A549 (cell line): ENCODE data around the gene TOMM40L. TPM values are rescaled to one million over a fixed set of nuclear protein-coding genes. Genes with fewer than 3 reads are reported as not detected.
"Not testable (repeated sequence)": the region's sequence is repeated elsewhere in the genome, so short reads cannot be mapped to it uniquely, and the experiment has no call there.

Source experiments
- ATAC-seq, 2 experiments: fragments of 200-7000 bp in 1 of 2; fragments of >200 bp in 1 of 2; cut with Nextera tagmentation in 1 of 2; cut with Tn5 transposase in 1 of 2; 3 replicates each; pipeline versions ENCODE4 v1.8.0 to v1.9.1; 2018 to 2020; ENCODE audit warnings: mild to moderate bottlenecking in 1 of 2, moderate library complexity in 1 of 2
- CTCF ChIA-PET: fragments of 300-600 bp; sonication (Branson Sonifier 250); formaldehyde crosslinking; extraction: SDS; loops from one replicate; lab custom pipeline; 2021; ENCODE audit warnings: antibody characterized with exemption, inconsistent platforms; lab: Yijun Ruan, JAX
- POLR2A ChIA-PET: fragments of 350-600 bp; formaldehyde crosslinking; extraction: SDS; loops from one replicate; lab custom pipeline; 2021; ENCODE audit warnings: antibody characterized with exemption, inconsistent platforms; lab: Yijun Ruan, JAX
- DNase-seq, 2 experiments: peaks; one replicate each; pipeline versions ENCODE4 v3.0.0 to v3.0.0-alpha.2; 2011 to 2016; ENCODE audit warnings: low read depth in 1 of 2, low spot score in 1 of 2
- FAIRE-seq: peaks from 2 replicates; lab custom pipeline; 2011; peaks lifted over from hg19 to GRCh38; lab: Jason Lieb, UNC
- H3K27ac ChIP-seq, 2 experiments: fragments of >200 bp; sonication (Bioruptor Twin); formaldehyde crosslinking; 3 replicates each; pipeline ENCODE4 v1.5.1; 2016 to 2017
- H3K4me1 ChIP-seq: fragments of >200 bp; sonication (Bioruptor Twin); formaldehyde crosslinking; 3 replicates; pipeline ENCODE4 v1.6.1; 2016
- H3K4me2 ChIP-seq: fragments of >200 bp; sonication (Bioruptor Twin); formaldehyde crosslinking; 3 replicates; pipeline ENCODE4 v1.6.1; 2016
- H3K4me3 ChIP-seq: fragments of >200 bp; sonication (Bioruptor Twin); formaldehyde crosslinking; 3 replicates; pipeline ENCODE4 v1.5.1; 2016
- H3K9me3 ChIP-seq: fragments of >200 bp; sonication (Bioruptor Twin); formaldehyde crosslinking; 3 replicates; pipeline ENCODE4 v1.6.1; 2016
- CBX2 ChIP-seq: fragments of 200-600 bp; sonication (generic); IDR thresholded peaks from 2 replicates; pipeline ENCODE4 v1.6.1; 2016; ENCODE audit warnings: low read depth, mild to moderate bottlenecking, borderline replicate concordance
- EP300 ChIP-seq, 2 experiments: fragments of >200 bp; sonication (Bioruptor Twin); formaldehyde crosslinking; IDR thresholded peaks; 2 replicates in 1 of 2; 3 replicates in 1 of 2; pipeline ENCODE4 v1.6.1; 2016 to 2017
- ESRRA ChIP-seq: fragments of 150-350 bp; IDR thresholded peaks from 2 replicates; pipeline ENCODE4 v1.6.1; 2014; ENCODE audit warnings: mild to moderate bottlenecking, low read length, borderline replicate concordance
- HOXB13 ChIP-seq: fragments of 250-450 bp; sonication (Bioruptor Pico); IDR thresholded peaks from 2 replicates; pipeline ENCODE4 v1.5.0; 2020; ENCODE audit warnings: low read depth, mild to moderate bottlenecking, moderate library complexity
- JUN ChIP-seq, 2 experiments: fragments of >200 bp; sonication (Bioruptor Twin); formaldehyde crosslinking; IDR thresholded peaks; 2 replicates in 1 of 2; 3 replicates in 1 of 2; pipeline ENCODE4 v1.6.1; 2016 to 2017
- MAFK ChIP-seq: fragments of 450-650 bp; IDR thresholded peaks from 2 replicates; pipeline ENCODE4 v1.6.1; 2014; ENCODE audit not compliant: partially characterized antibody
- MAZ ChIP-seq: fragments of 150-350 bp; IDR thresholded peaks from 2 replicates; pipeline ENCODE4 v1.6.1; 2014; ENCODE audit warnings: antibody characterized with exemption, low read depth, low read length, borderline replicate concordance
- MYC ChIP-seq: IDR thresholded peaks from 2 replicates; pipeline ENCODE4 v1.6.1; 2012; ENCODE audit warnings: mild to moderate bottlenecking, inconsistent platforms, low read length, improper control_type of control experiment, borderline replicate concordance
- NR3C1 ChIP-seq: fragments of >200 bp; sonication (Bioruptor Twin); formaldehyde crosslinking; IDR thresholded peaks from 3 replicates; pipeline ENCODE4 v1.6.1; 2017
- RFX5 ChIP-seq: fragments of 450-650 bp; IDR thresholded peaks from 2 replicates; pipeline ENCODE4 v1.7.1; 2014; ENCODE audit warnings: antibody characterized with exemption, mild to moderate bottlenecking, moderate library complexity
- RNF2 ChIP-seq: fragments of 200-600 bp; sonication (generic); IDR thresholded peaks from 2 replicates; pipeline ENCODE4 v1.6.1; 2016; ENCODE audit warnings: low read depth, mild to moderate bottlenecking, antibody characterized with exemption, moderate library complexity, borderline replicate concordance
- SREBF2 ChIP-seq: fragments of 450-650 bp; IDR thresholded peaks from 2 replicates; pipeline ENCODE4 v1.6.1; 2014; ENCODE audit warnings: mild to moderate bottlenecking, moderate library complexity
- TFCP2L1 ChIP-seq: fragments of 250-450 bp; sonication (Bioruptor Pico); IDR thresholded peaks from 2 replicates; pipeline ENCODE4 v1.5.0; 2021; ENCODE audit warnings: mild to moderate bottlenecking
- ZC3H11A ChIP-seq: fragments of 450-650 bp; IDR thresholded peaks from 2 replicates; pipeline ENCODE4 v1.6.1; 2014; ENCODE audit warnings: antibody characterized with exemption, mild to moderate bottlenecking
- ZNF302 ChIP-seq: fragments of 250-450 bp; sonication (Bioruptor Pico); IDR thresholded peaks from 2 replicates; pipeline ENCODE4 v1.9.0; 2021; ENCODE audit warnings: inconsistent platforms, mild to moderate bottlenecking, moderate library complexity
- WGBS: methylation state at CpG from one replicate; pipeline ENCODE4 v1.1.6; 2017; ENCODE audit errors: missing lambda C conversion rate; 5-methylcytosine and 5-hydroxymethylcytosine counted together
- polyA plus RNA-seq, 4 experiments: library from polyadenylated mRNA; depleted of rRNA in 3 of 4; stranded (reverse); fragments of >200 nt; fragmentation: RNase III in 1 of 4; extraction: RNeasy Plus Mini Kit Qiagen cat#74134 plus additional on column Dnase treatment in 1 of 4; gene quantifications; 2 replicates in 3 of 4; 3 replicates in 1 of 4; pipeline ENCODE4 v1.2.3, GENCODE V29; 2011 to 2017
- TF ChIP-seq, protein P1 (sequence below): fragments of 250-450 bp; sonication (Bioruptor Pico); IDR thresholded peaks from 2 replicates; pipeline ENCODE4 v1.5.0; 2021; ENCODE audit warnings: mild to moderate bottlenecking, moderate library complexity, borderline replicate concordance
- TF ChIP-seq, protein P2 (sequence below): IDR thresholded peaks from 2 replicates; pipeline ENCODE4 v1.6.1; 2012
- TF ChIP-seq, protein P3 (sequence below): fragments of 250-450 bp; sonication (Bioruptor Pico); IDR thresholded peaks from 2 replicates; pipeline ENCODE4 v1.5.0; 2020; ENCODE audit warnings: low read depth, mild to moderate bottlenecking, moderate library complexity
- TF ChIP-seq, protein P4 (sequence below): IDR thresholded peaks from 2 replicates; pipeline ENCODE4 v1.6.1; 2012
- TF ChIP-seq, protein P5 (sequence below): fragments of 150-350 bp; IDR thresholded peaks from 2 replicates; pipeline ENCODE4 v1.6.1; 2014; ENCODE audit warnings: low read depth, mild to moderate bottlenecking, low read length

Gene TOMM40L
- polyA plus RNA-seq, 2 of the 4 experiments (the other 2 are of a cell fraction): 6.3 to 10.2 TPM

DNA sequence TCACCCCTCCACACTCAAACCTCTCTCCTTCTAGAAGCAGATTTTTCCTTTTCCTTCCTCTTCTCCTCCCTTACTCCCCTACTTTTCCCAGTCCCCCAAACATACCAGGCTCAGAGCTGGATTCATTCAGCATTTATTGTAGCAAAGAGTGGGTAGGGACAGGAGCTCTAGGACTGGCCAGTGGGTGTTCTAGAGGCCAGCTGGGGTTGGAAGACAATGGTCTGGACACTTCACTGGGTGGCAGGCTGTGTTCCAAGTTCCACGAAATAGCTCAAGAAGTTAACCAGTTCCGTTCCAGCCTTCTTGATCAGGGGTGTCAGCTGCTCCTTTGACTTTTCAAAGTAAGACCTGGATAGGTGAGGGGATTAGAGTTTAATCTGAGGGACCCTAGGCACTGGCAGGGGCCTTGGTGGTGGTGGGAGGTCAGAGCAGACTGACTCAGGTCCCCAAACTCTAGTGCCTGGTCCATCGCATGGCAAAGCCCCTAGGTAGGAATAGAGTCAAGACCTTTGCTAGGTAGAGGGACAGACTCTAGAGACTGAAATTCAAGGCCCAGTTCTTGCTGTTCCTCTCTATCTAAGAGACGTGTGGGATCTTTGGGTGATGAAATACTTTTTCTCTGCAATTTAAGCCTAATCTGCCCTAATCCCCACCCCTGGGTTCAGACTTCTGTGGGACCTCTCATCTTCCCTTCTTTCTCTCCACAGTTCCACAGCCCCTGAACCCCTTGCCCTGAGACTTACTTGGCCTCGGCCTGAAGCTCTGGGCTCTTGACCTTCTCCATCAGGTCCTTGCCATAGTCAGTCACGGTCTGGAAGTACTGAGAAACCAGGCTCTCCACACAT is 3.5 kb upstream of the TOMM40L start:
- peaks cover 9% of the 10 kb centered on the region for H3K4me1 ChIP-seq
- H3K4me3 ChIP-seq: no peak overlapping the region
- FAIRE-seq: no peak
- H3K9me3 ChIP-seq: no peaks in the 10 kb centered on the region
- CTCF ChIA-PET: interaction anchor here (1.6 to 20.1 kb wide), 6 partner anchors 15 to 161 kb away, joined by 3 to 319 read pairs (median 80); partner anchors contain the start of gene NDUFS2
- H3K4me2 ChIP-seq: no peak overlapping the region
- TF ChIP-seq JUN (IDR thresholded peaks at IDR 0.05): no peak
- no peak for TF ChIP-seq EP300 (IDR thresholded peaks at IDR 0.05)
- no peak for TF ChIP-seq MAZ
- TF ChIP-seq, protein P1, sequence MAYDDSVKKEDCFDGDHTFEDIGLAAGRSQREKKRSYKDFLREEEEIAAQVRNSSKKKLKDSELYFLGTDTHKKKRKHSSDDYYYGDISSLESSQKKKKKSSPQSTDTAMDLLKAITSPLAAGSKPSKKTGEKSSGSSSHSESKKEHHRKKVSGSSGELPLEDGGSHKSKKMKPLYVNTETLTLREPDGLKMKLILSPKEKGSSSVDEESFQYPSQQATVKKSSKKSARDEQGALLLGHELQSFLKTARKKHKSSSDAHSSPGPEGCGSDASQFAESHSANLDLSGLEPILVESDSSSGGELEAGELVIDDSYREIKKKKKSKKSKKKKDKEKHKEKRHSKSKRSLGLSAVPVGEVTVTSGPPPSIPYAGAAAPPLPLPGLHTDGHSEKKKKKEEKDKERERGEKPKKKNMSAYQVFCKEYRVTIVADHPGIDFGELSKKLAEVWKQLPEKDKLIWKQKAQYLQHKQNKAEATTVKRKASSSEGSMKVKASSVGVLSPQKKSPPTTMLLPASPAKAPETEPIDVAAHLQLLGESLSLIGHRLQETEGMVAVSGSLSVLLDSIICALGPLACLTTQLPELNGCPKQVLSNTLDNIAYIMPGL: no peak
- TF ChIP-seq, protein P2, sequence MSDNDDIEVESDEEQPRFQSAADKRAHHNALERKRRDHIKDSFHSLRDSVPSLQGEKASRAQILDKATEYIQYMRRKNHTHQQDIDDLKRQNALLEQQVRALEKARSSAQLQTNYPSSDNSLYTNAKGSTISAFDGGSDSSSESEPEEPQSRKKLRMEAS: no peak
- no peak for TF ChIP-seq RNF2
- TF ChIP-seq MAFK: no peak
- no peak for TF ChIP-seq ZNF302 (CRISPR knock-in tag)
- TF ChIP-seq CBX2: no peak
- TF ChIP-seq ZC3H11A: no peak
- TF ChIP-seq, protein P3, sequence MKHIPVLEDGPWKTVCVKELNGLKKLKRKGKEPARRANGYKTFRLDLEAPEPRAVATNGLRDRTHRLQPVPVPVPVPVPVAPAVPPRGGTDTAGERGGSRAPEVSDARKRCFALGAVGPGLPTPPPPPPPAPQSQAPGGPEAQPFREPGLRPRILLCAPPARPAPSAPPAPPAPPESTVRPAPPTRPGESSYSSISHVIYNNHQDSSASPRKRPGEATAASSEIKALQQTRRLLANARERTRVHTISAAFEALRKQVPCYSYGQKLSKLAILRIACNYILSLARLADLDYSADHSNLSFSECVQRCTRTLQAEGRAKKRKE: no peak
- TF ChIP-seq, all 56 proteins: peak for 0
- H3K27ac ChIP-seq: no peak overlapping the region
- POLR2A ChIA-PET: no interaction called here
- ATAC-seq (no peak), DNase-seq (no peak)
- 72% methylated on average over 6 of the region's 6 CpGs for WGBS

DNA sequence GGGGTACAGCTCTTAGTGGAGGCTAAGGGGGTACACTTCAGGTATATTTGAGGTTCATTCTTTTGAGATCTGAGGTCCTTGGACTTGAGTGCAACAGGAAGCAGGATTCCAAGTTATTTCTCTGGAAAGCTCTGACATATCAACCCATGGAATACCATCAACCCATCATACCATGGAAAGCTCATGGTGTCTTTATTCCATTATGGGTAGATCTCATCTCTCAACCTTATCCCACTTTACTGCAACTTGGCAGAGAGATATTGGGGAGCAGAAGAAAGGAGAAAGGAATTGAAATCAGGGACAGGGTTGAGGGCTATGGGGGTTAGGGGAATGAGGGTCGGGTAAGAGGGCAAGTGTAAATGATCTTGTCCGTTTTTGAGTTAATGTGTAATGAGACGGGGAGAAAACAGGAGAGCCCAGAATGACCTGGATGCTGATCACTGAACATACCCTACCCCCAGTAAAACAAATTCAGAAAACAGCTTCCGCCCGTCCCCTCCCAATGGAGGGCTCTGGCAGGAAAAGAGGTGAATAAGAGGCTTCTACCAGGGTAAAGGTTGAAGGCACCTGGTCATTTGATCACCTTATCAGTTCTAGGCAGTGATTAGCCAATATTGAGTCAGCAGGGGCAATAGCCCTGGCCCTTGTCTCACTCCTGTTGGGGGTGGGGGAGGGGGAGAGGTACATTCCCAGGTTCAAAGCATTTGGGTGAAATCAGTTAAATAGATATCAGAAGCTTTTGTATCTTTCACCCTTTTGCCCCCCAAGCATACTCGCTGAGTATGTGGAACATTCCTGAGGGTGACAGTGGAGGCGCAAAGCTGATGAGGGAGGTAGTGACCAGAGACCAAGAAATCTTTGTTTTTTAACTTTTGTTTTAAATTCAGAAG is 1.8 kb upstream of the TOMM40L start:
- FAIRE-seq (no peak), ATAC-seq (no peak), DNase-seq (no peak)
- ChIA-PET CTCF (interaction anchor here (1.0 to 20.1 kb wide), 7 partner anchors 9 to 160 kb away, joined by 3 to 319 read pairs (median 73); partner anchors contain the start of genes NDUFS2 and PCP4L1), POLR2A (no interaction called here)
- no peak overlapping the region for H3K27ac ChIP-seq
- peaks cover 13% of the 10 kb centered on the region for H3K4me1 ChIP-seq
- no peak for TF ChIP-seq MYC
- TF ChIP-seq NR3C1: no peak
- TF ChIP-seq, protein P4, sequence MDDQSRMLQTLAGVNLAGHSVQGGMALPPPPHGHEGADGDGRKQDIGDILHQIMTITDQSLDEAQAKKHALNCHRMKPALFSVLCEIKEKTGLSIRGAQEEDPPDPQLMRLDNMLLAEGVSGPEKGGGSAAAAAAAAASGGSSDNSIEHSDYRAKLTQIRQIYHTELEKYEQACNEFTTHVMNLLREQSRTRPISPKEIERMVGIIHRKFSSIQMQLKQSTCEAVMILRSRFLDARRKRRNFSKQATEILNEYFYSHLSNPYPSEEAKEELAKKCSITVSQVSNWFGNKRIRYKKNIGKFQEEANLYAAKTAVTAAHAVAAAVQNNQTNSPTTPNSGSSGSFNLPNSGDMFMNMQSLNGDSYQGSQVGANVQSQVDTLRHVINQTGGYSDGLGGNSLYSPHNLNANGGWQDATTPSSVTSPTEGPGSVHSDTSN: no peak
- no peak for TF ChIP-seq ESRRA
- no peak for TF ChIP-seq SREBF2
- TF ChIP-seq, protein P5, sequence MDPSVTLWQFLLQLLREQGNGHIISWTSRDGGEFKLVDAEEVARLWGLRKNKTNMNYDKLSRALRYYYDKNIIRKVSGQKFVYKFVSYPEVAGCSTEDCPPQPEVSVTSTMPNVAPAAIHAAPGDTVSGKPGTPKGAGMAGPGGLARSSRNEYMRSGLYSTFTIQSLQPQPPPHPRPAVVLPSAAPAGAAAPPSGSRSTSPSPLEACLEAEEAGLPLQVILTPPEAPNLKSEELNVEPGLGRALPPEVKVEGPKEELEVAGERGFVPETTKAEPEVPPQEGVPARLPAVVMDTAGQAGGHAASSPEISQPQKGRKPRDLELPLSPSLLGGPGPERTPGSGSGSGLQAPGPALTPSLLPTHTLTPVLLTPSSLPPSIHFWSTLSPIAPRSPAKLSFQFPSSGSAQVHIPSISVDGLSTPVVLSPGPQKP: no peak
- no peak for TF ChIP-seq TFCP2L1
- no peak for TF ChIP-seq RFX5
- no peak for TF ChIP-seq HOXB13 (CRISPR knock-in tag)
- H3K9me3 ChIP-seq: no peaks in the 10 kb centered on the region
- no peak overlapping the region for H3K4me2 ChIP-seq
- 83% methylated on average over 7 of the region's 7 CpGs for WGBS
- no peak overlapping the region for H3K4me3 ChIP-seq

DNA sequence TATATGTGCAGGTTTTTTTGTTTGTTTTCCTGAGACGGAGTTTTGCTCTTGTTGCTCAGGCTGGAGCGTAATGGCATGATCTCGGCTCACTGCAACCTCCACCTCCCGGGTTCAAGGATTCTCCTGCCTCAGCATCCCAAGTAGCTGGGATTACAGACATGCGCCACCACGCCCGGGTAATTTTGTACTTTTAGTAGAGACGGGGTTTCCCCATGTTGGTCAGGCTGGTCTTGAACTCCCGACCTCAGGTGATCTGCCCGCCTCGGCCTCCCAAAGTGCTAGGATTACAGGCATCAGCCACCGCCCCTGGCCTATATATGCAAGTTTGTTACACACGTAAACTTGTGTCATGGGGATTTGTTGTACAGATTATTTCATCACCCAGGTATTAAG is 1.2 kb upstream of the TOMM40L start:
- H3K4me3 ChIP-seq, H3K9me3 ChIP-seq, H3K27ac ChIP-seq, POLR2A ChIA-PET, ATAC-seq, DNase-seq, FAIRE-seq, H3K4me2 ChIP-seq: not testable (repeated sequence)
- 88% methylated on average over 13 of the region's 13 CpGs for WGBS
- CTCF ChIA-PET: interaction anchor here (1.0 to 20.1 kb wide), 9 partner anchors 7 to 159 kb away, joined by 3 to 319 read pairs (median 66); partner anchors contain the start of genes FCER1G, NDUFS2 and PCP4L1
- H3K4me1 ChIP-seq: peaks cover 13% of the 10 kb centered on the region
